HG03565 (cell line): ENCODE data around the gene PPFIBP2.
"Not testable (repeated sequence)": the region's sequence is repeated elsewhere in the genome, so short reads cannot be mapped to it uniquely, and the experiment has no call there.

Experiments used
- ATAC-seq: cut with Tn5 transposase; IDR thresholded peaks from one replicate; pipeline ENCODE4 v1.9.1; 2021; ENCODE audit warnings: mild to moderate bottlenecking, moderate library complexity; ENCODE audit not compliant: unreplicated experiment

PPFIBP2 gene

GRCh38 chr11:7498193-7498592 lies 15.6 kb upstream of the PPFIBP2 start:
- no peak for ATAC-seq

- ATAC-seq = no peak
Measured at GRCh38 chr11:7499081-7499480, 14.7 kb upstream of the PPFIBP2 start.

GRCh38 chr11:7500251-7500650 lies 13.5 kb upstream of the PPFIBP2 start:
- ATAC-seq = no peak

- no peak for ATAC-seq
Measured at GRCh38 chr11:7501251-7501650, 12.5 kb upstream of the PPFIBP2 start.

GRCh38 chr11:7501894-7502293 lies 11.9 kb upstream of the PPFIBP2 start:
- ATAC-seq = no peak

- no peak for ATAC-seq
Measured at GRCh38 chr11:7506243-7506642, 7.6 kb upstream of the PPFIBP2 start.

- ATAC-seq = no peak
Measured at GRCh38 chr11:7508087-7508486, 5.7 kb upstream of the PPFIBP2 start.

- ATAC-seq = no peak
Measured at GRCh38 chr11:7509966-7510365, 3.8 kb upstream of the PPFIBP2 start.

GRCh38 chr11:7511401-7511800 lies 2.4 kb upstream of the PPFIBP2 start:
- no peak for ATAC-seq

GRCh38 chr11:7512525-7513233 lies 1.1 kb upstream of the PPFIBP2 start:
- peak; percentile 71 for ATAC-seq

- no peak for ATAC-seq
Measured at GRCh38 chr11:7514099-7514591, 346 bp downstream of the PPFIBP2 start.

- ATAC-seq = no peak
Measured at GRCh38 chr11:7515447-7515886, 1.7 kb downstream of the PPFIBP2 start.

- no peak for ATAC-seq
Measured at GRCh38 chr11:7516475-7516874, 2.7 kb downstream of the PPFIBP2 start.

- ATAC-seq = not testable (repeated sequence)
Measured at GRCh38 chr11:7517743-7518142, 3.9 kb downstream of the PPFIBP2 start.

- no peak for ATAC-seq
Measured at GRCh38 chr11:7518811-7519562, 5.2 kb downstream of the PPFIBP2 start.

GRCh38 chr11:7520011-7520942 lies 6.5 kb downstream of the PPFIBP2 start:
- peak; percentile 38 for ATAC-seq

- peak; percentile 76 for ATAC-seq
Measured at GRCh38 chr11:7520981-7521487, 7.2 kb downstream of the PPFIBP2 start.

GRCh38 chr11:7522121-7522520 lies 8.3 kb downstream of the PPFIBP2 start:
- ATAC-seq = no peak

- no peak for ATAC-seq
Measured at GRCh38 chr11:7522546-7522945, 8.7 kb downstream of the PPFIBP2 start.

GRCh38 chr11:7523416-7524210 lies 9.8 kb downstream of the PPFIBP2 start:
- no peak for ATAC-seq
